ENCODE measurements around the gene ETFB.

ETFB gene

GRCh38 chr19:51295382-51296126 is 70.6 kb downstream of the ETFB start:
- DNase-seq (ENCODE audit: low spot score), result no peak
